H9 (cell line): ENCODE results near the gene MED8. TPM values are rescaled to one million over a fixed set of nuclear protein-coding genes. Genes with fewer than 3 reads are reported as not detected.

ENCODE experiments used
- DNase-seq: peaks from one replicate; pipeline ENCODE4 v3.0.0-alpha.2; 2017
- H2AFZ ChIP-seq: one replicate; pipeline ENCODE4 v1.6.1; 2013; ENCODE audit warnings: mild to moderate bottlenecking, low read length, control low read depth, moderate library complexity
- H2AK5ac ChIP-seq: 2 replicates; pipeline ENCODE4 v1.6.1; 2013; ENCODE audit warnings: low read length, control low read depth, mixed read lengths; ENCODE audit not compliant: insufficient read length
- H2BK120ac ChIP-seq: one replicate; pipeline ENCODE4 v1.6.1; 2013; ENCODE audit warnings: low read depth, mild to moderate bottlenecking, low read length, control low read depth, inconsistent platforms; ENCODE audit not compliant: poor library complexity, severe bottlenecking
- H2BK12ac ChIP-seq: 2 replicates; pipeline ENCODE4 v1.6.1; 2013; ENCODE audit warnings: low read length, control low read depth, mixed read lengths, low read depth; ENCODE audit not compliant: insufficient read length
- H2BK15ac ChIP-seq: 2 replicates; pipeline ENCODE4 v1.6.1; 2013; ENCODE audit warnings: low read depth, low read length, control low read depth
- H2BK20ac ChIP-seq: one replicate; pipeline ENCODE4 v1.6.1; 2013; ENCODE audit warnings: low read depth, mild to moderate bottlenecking, low read length, control low read depth, inconsistent platforms; ENCODE audit not compliant: poor library complexity, severe bottlenecking
- H2BK5ac ChIP-seq: 2 replicates; pipeline ENCODE4 v1.6.1; 2013; ENCODE audit warnings: low read length, control low read depth, mixed read lengths; ENCODE audit not compliant: insufficient read length
- H3K14ac ChIP-seq: 2 replicates; pipeline ENCODE4 v1.6.1; 2013; ENCODE audit warnings: low read length, control low read depth; ENCODE audit not compliant: insufficient read depth
- H3K18ac ChIP-seq: 2 replicates; pipeline ENCODE4 v1.6.1; 2013; ENCODE audit warnings: low read depth, mild to moderate bottlenecking, mixed read lengths, low read length, control low read depth; ENCODE audit not compliant: insufficient read length
- H3K23ac ChIP-seq: 2 replicates; pipeline ENCODE4 v1.6.1; 2013; ENCODE audit warnings: low read length, control low read depth, mixed read lengths, low read depth; ENCODE audit not compliant: insufficient read length
- H3K23me2 ChIP-seq: 2 replicates; pipeline ENCODE4 v1.6.1; 2013; ENCODE audit warnings: low read depth, mild to moderate bottlenecking, mixed read lengths, low read length, control low read depth; ENCODE audit not compliant: insufficient read length, poor library complexity, severe bottlenecking
- H3K27ac ChIP-seq: 2 replicates; pipeline ENCODE4 v1.5.1; 2013; ENCODE audit warnings: low read length, control low read depth, mixed read lengths, low read depth; ENCODE audit not compliant: insufficient read length
- H3K27me3 ChIP-seq: 2 replicates; pipeline ENCODE4 v1.6.1; 2013; ENCODE audit warnings: low read length, control low read depth, inconsistent platforms; ENCODE audit not compliant: insufficient read depth
- H3K4ac ChIP-seq: 2 replicates; pipeline ENCODE4 v1.6.1; 2013; ENCODE audit warnings: low read depth, mild to moderate bottlenecking, control low read depth, inconsistent platforms, low read length, moderate library complexity
- H3K4me1 ChIP-seq: 2 replicates; pipeline ENCODE4 v1.6.1; 2013; ENCODE audit warnings: low read length, control low read depth, inconsistent platforms; ENCODE audit not compliant: insufficient read depth
- H3K4me2 ChIP-seq: 2 replicates; pipeline ENCODE4 v1.6.1; 2013; ENCODE audit warnings: low read length, control low read depth, mixed read lengths; ENCODE audit not compliant: insufficient read length, insufficient read depth
- H3K56ac ChIP-seq: 2 replicates; pipeline ENCODE4 v1.6.1; 2013; ENCODE audit warnings: low read depth, mild to moderate bottlenecking, mixed read lengths, low read length, control low read depth; ENCODE audit not compliant: insufficient read length
- H3K79me1 ChIP-seq: 2 replicates; pipeline ENCODE4 v1.6.1; 2013; ENCODE audit warnings: low read depth, mild to moderate bottlenecking, moderate library complexity, low read length, control low read depth, inconsistent platforms; ENCODE audit not compliant: insufficient read depth, poor library complexity, severe bottlenecking
- H3K79me2 ChIP-seq: 2 replicates; pipeline ENCODE4 v1.6.1; 2013; ENCODE audit warnings: low read length, control low read depth, inconsistent platforms; ENCODE audit not compliant: insufficient read depth
- H3K9ac ChIP-seq: 2 replicates; pipeline ENCODE4 v1.6.1; 2013; ENCODE audit warnings: low read length, control low read depth, mixed read lengths; ENCODE audit not compliant: insufficient read length; ENCODE audit errors: extremely low read depth
- H3K9me3 ChIP-seq: one replicate; pipeline ENCODE4 v1.6.1; 2013; ENCODE audit warnings: low read depth, low read length, inconsistent platforms; ENCODE audit not compliant: control insufficient read depth
- H3T11ph ChIP-seq: one replicate; pipeline ENCODE4 v1.6.1; 2013; ENCODE audit warnings: mild to moderate bottlenecking, low read length, control low read depth, inconsistent platforms
- H4K20me1 ChIP-seq: one replicate; pipeline ENCODE4 v1.6.1; 2013; ENCODE audit not compliant: control insufficient read depth, insufficient read length, insufficient read depth
- H4K5ac ChIP-seq: 2 replicates; pipeline ENCODE4 v1.6.1; 2013; ENCODE audit warnings: low read depth, mild to moderate bottlenecking, mixed read lengths, low read length, control low read depth; ENCODE audit not compliant: insufficient read length
- H4K8ac ChIP-seq: replicated peaks from 2 replicates; pipeline ENCODE4 v1.6.1; 2013; ENCODE audit warnings: low read length, control low read depth, mixed read lengths, low read depth; ENCODE audit not compliant: insufficient read length
- H4K91ac ChIP-seq: 2 replicates; pipeline ENCODE4 v1.6.1; 2013; ENCODE audit warnings: low read depth, mild to moderate bottlenecking, moderate library complexity, mixed read lengths, low read length, control low read depth; ENCODE audit not compliant: insufficient read length
- H3K27ac Mint-ChIP-seq, 3 experiments: 2 replicates in 2 of 3; 3 replicates in 1 of 3; pipeline ENCODE4 v1.8.0; 2020 to 2021; ENCODE audit warnings: mixed read lengths in 3 of 3, mild to moderate bottlenecking in 1 of 3, moderate library complexity in 1 of 3
- H3K27me3 Mint-ChIP-seq: 2 replicates; pipeline ENCODE4 v1.8.0; 2021; ENCODE audit warnings: low read depth, mild to moderate bottlenecking, moderate library complexity, mixed read lengths
- H3K36me3 Mint-ChIP-seq, 3 experiments: 2 replicates in 2 of 3; 3 replicates in 1 of 3; pipeline ENCODE4 v1.8.0; 2020 to 2021; ENCODE audit warnings: low read depth in 3 of 3, mixed read lengths in 3 of 3; ENCODE audit not compliant: insufficient read depth in 1 of 3
- H3K4me1 Mint-ChIP-seq, 2 experiments: 2 replicates each; pipeline ENCODE4 v1.8.0; 2020; ENCODE audit warnings: mixed read lengths in 2 of 2
- H3K4me3 Mint-ChIP-seq, 2 experiments: 2 replicates in 1 of 2; 3 replicates in 1 of 2; pipeline ENCODE4 v1.8.0; 2020 to 2021; ENCODE audit warnings: mild to moderate bottlenecking in 2 of 2, mixed read lengths in 2 of 2, moderate library complexity in 1 of 2
- H3K9me3 Mint-ChIP-seq, 2 experiments: 2 replicates in 1 of 2; 3 replicates in 1 of 2; pipeline ENCODE4 v1.8.0; 2020; ENCODE audit warnings: mild to moderate bottlenecking in 2 of 2, mixed read lengths in 2 of 2, moderate library complexity in 1 of 2
- WGBS: extraction: QIAGEN DNeasy Blood & Tissue Kit; methylation state at CpG from one replicate; pipeline ENCODE4 v1.1.7; 2013; ENCODE audit warnings: missing lambda C conversion rate, low lambda C conversion rate, mixed read lengths; ENCODE audit not compliant: insufficient read length; ENCODE audit errors: extremely low coverage; 5-methylcytosine and 5-hydroxymethylcytosine counted together
- total RNA-seq: library from RNA; stranded (reverse); gene quantifications from 2 replicates; pipeline ENCODE4 v1.2.1, GENCODE V29; 2021
- TF ChIP-seq, protein P1 (sequence below): fragments of 200-600 bp; sonication (generic); conservative IDR thresholded peaks from 3 replicates; pipeline ENCODE4 v1.8.0; 2021; ENCODE audit warnings: antibody characterized with exemption, mild to moderate bottlenecking

Gene MED8
- total RNA-seq, 1 experiment from 2014 or later, result 23.0 TPM

DNA sequence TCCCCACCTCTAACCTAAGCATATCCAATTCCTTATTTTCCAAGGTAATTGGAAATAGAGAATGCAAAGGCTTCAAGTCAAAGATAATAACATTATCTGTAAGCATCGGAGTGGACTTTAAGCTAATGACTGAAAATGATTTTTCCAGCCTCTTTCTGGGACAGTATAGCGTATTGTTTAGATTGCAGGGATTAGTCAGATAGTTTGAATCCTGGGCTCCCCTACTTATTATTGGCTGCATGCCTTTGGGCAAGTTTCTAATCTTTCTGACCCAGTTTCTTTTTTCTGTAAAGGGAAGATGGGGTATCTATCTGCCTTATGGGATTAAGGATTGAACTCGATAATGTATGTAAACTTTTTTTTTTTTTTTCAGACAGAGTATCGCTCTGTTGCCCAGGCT lies 32.3 kb downstream of the MED8 start:
- Histone ChIP-seq H4K91ac (no peak overlapping the region), H3K27me3 (no peaks in the 10 kb centered on the region), H2BK120ac (no peak overlapping the region), H3K23me2 (peaks cover 5% of the 10 kb centered on the region), H2BK12ac (no peak overlapping the region), H4K5ac (no peak overlapping the region), H3K9ac (no peak overlapping the region), H3T11ph (no peak overlapping the region), H2AK5ac (no peak overlapping the region), H3K4me2 (no peak overlapping the region), H2BK5ac (no peak overlapping the region), H2BK15ac (no peak overlapping the region), H3K18ac (no peak overlapping the region), H3K9me3 (no peaks in the 10 kb centered on the region), H3K4ac (no peak overlapping the region), H2BK20ac (no peak overlapping the region), H3K14ac (no peak overlapping the region), H2AFZ (no peak overlapping the region), H3K79me1 (peaks cover 14% of the 10 kb centered on the region), H3K4me1 (peaks cover 6% of the 10 kb centered on the region; the same call in 1 of the 2 replicates), H3K79me2 (peaks cover 15% of the 10 kb centered on the region; the same call in 1 of the 2 replicates), H3K27ac (no peak overlapping the region), H4K20me1 (no peaks in the 10 kb centered on the region), H3K56ac (no peak overlapping the region), H4K8ac (no peak overlapping the region), H3K23ac (no peak overlapping the region)
- TF ChIP-seq, protein P1, sequence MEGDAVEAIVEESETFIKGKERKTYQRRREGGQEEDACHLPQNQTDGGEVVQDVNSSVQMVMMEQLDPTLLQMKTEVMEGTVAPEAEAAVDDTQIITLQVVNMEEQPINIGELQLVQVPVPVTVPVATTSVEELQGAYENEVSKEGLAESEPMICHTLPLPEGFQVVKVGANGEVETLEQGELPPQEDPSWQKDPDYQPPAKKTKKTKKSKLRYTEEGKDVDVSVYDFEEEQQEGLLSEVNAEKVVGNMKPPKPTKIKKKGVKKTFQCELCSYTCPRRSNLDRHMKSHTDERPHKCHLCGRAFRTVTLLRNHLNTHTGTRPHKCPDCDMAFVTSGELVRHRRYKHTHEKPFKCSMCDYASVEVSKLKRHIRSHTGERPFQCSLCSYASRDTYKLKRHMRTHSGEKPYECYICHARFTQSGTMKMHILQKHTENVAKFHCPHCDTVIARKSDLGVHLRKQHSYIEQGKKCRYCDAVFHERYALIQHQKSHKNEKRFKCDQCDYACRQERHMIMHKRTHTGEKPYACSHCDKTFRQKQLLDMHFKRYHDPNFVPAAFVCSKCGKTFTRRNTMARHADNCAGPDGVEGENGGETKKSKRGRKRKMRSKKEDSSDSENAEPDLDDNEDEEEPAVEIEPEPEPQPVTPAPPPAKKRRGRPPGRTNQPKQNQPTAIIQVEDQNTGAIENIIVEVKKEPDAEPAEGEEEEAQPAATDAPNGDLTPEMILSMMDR, result no peak
- Mint-ChIP-seq H3K9me3 (no peaks in the 10 kb centered on the region; a peak in 2 of 5 replicates), H3K4me1 (peaks cover 29 to 37% of the 10 kb centered on the region in 2 experiments), H3K27me3 (no peaks in the 10 kb centered on the region; the same call in 1 of the 2 replicates), H3K4me3 (peak overlapping the region; percentile 91 to 92; a peak in 4 of 5 replicates), H3K27ac (no peak overlapping the region; a peak in 1 of 7 replicates), H3K36me3 (peaks cover 29 to 41% (median 33%) of the 10 kb centered on the region in 3 experiments)
- DNase-seq, result no peak
- WGBS, result no CpG with 5 or more reads among the region's 4 CpGs
